Ishikawa (cell line): ENCODE measurements around the gene ZCCHC8.

ENCODE experiments used
- CEBPB ChIP-seq: IDR thresholded peaks from 2 replicates; pipeline ENCODE4 v1.6.1; 2012
- CREB1 ChIP-seq: IDR thresholded peaks from 2 replicates; pipeline ENCODE4 v1.6.1; 2012; ENCODE audit warnings: low read depth
- EGR1 ChIP-seq: IDR thresholded peaks from 2 replicates; pipeline ENCODE4 v1.6.1; 2012
- EP300 ChIP-seq: IDR thresholded peaks from 2 replicates; pipeline ENCODE4 v1.6.1; 2012; ENCODE audit warnings: borderline replicate concordance
- FOXM1 ChIP-seq: IDR thresholded peaks from 2 replicates; pipeline ENCODE4 v1.6.1; 2012; ENCODE audit warnings: low read depth, borderline replicate concordance
- MAX ChIP-seq: IDR thresholded peaks from 2 replicates; pipeline ENCODE4 v1.6.1; 2012
- NFIC ChIP-seq: IDR thresholded peaks from 2 replicates; pipeline ENCODE4 v1.6.1; 2012
- RAD21 ChIP-seq: IDR thresholded peaks from 2 replicates; pipeline ENCODE4 v1.6.1; 2012; ENCODE audit warnings: low read depth
- REST ChIP-seq: IDR thresholded peaks from 2 replicates; pipeline ENCODE4 v1.6.1; 2012; ENCODE audit warnings: low read depth, mild to moderate bottlenecking
- TAF1 ChIP-seq: IDR thresholded peaks from 2 replicates; pipeline ENCODE4 v1.6.1; 2012; ENCODE audit warnings: low read depth, mild to moderate bottlenecking
- TCF12 ChIP-seq: IDR thresholded peaks from 2 replicates; pipeline ENCODE4 v1.6.1; 2012; ENCODE audit warnings: low read depth
- TEAD4 ChIP-seq: IDR thresholded peaks from 2 replicates; pipeline ENCODE4 v1.6.1; 2012
- USF1 ChIP-seq: IDR thresholded peaks from 2 replicates; pipeline ENCODE4 v1.6.1; 2012
- YY1 ChIP-seq: IDR thresholded peaks from 2 replicates; pipeline ENCODE4 v1.6.1; 2012; ENCODE audit warnings: low read depth
- ZBTB7A ChIP-seq: IDR thresholded peaks from 2 replicates; pipeline ENCODE4 v1.6.1; 2012; ENCODE audit warnings: low read depth

The ZCCHC8 gene

GRCh38 chr12:122480753-122481152 is 20.0 kb downstream of the ZCCHC8 start:
- TF ChIP-seq RAD21 (no peak), REST (no peak), FOXM1 (no peak), TEAD4 (no peak), ZBTB7A (no peak), YY1 (no peak)

- TF ChIP-seq CREB1 = no peak
- TF ChIP-seq EGR1 = no peak
- TF ChIP-seq USF1 = no peak
- no peak for TF ChIP-seq MAX
- TF ChIP-seq ZBTB7A = no peak
- TF ChIP-seq FOXM1 = no peak
- no peak for TF ChIP-seq EP300
- no peak for TF ChIP-seq TAF1
- no peak for TF ChIP-seq CEBPB
- no peak for TF ChIP-seq NFIC
- TF ChIP-seq RAD21 = no peak
- no peak for TF ChIP-seq YY1
- no peak for TF ChIP-seq TEAD4
- no peak for TF ChIP-seq REST
- TF ChIP-seq TCF12 = no peak
These were observed 26.4 kb downstream of the ZCCHC8 start for GRCh38 chr12:122474324-122474716.

GRCh38 chr12:122473543-122474323 is 27.0 kb downstream of the ZCCHC8 start:
- no peak for TF ChIP-seq TCF12
- no peak for TF ChIP-seq CREB1
- TF ChIP-seq EGR1 = no peak
- TF ChIP-seq YY1 = no peak
- no peak for TF ChIP-seq TEAD4
- no peak for TF ChIP-seq FOXM1
- no peak for TF ChIP-seq REST
- no peak for TF ChIP-seq RAD21
- no peak for TF ChIP-seq ZBTB7A
- TF ChIP-seq NFIC = no peak
- TF ChIP-seq MAX = no peak
- no peak for TF ChIP-seq TAF1
- TF ChIP-seq EP300 = no peak
- no peak for TF ChIP-seq USF1
- TF ChIP-seq CEBPB = no peak

GRCh38 chr12:122471324-122472226 is 29.2 kb downstream of the ZCCHC8 start:
- TF ChIP-seq FOXM1 (no peak), EP300 (no peak), CEBPB (no peak), TCF12 (no peak), EGR1 (no peak), MAX (no peak), USF1 (no peak), ZBTB7A (no peak), RAD21 (peak; percentile 72), TEAD4 (peak; percentile 56; the same call in 1 of the 2 replicates)
